GM18511 (cell line): ENCODE measurements around the gene CCNDBP1.

Experiments
- ATAC-seq: cut with Tn5 transposase; IDR thresholded peaks from one replicate; pipeline ENCODE4 v1.9.1; 2021; ENCODE audit warnings: mild to moderate bottlenecking, moderate library complexity; ENCODE audit not compliant: unreplicated experiment

CCNDBP1 gene

DNA sequence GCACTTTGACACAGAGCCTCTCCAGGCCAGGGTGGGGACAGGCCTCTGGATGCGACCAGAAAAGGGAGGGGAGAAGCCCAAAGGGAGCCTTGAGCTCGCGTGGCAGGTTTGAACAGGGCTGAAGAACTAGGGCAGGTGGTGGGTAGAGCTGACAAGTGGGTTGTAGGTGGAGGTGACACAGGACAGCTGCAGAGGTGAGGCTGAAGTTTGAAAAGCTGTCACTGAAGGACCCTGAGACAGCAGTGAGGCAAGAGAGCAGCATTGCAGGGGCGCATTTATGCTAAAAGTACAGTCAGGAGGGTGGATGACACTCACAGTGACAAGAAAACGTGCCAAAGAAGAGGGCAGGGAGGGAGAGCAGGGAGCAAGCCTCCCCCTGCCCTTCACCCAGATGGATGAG lies 57.4 kb downstream of the CCNDBP1 start:
- ATAC-seq: no peak

DNA sequence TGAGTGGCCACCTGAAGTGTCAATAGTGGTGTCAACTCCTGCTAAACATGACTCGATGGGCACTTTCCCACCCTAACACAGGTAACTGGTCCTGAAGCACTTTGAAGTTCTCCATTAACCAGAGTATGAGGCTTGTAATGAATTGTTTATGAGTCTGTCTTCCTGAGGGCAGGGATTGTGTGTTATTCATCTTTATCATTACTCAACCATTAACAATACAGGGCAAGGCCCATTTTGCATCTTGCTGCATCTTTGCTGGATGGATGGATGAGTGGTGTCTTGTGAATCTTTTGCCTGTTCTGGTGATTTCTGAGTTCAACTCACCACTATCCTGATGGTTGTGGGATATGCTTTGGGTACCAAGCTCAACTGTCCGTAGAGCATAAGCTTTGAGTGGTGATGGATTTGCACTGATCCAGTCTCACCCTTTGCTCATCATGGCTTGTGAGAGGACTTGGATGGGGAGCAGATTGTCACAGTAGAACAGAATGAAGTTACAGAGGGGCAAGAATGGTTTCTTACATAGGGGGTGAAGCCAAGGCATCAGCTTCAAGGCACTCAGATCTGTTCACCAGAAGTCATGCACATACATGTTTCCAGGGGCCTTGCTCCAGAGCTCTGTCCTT lies 57.9 kb downstream of the CCNDBP1 start:
- no peak for ATAC-seq

DNA sequence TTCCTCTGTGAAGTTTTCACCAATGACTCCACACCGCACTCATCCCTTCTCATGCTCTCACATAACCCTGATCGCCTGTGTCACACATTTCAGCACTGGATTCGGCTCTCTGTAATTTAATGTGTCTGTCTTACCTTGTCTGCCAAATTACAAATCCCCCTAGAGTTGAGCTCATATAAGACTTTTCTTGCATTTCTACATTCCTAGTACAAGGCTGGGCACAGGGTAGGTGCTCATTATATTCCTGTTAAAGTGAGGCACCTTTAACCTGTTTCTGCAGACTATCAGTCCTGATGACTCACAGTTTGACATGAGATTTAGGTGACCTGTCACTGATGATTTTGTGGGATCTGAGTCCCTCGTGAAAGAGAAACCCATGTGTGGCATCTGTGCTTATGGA lies 58.9 kb downstream of the CCNDBP1 start:
- ATAC-seq: no peak

DNA sequence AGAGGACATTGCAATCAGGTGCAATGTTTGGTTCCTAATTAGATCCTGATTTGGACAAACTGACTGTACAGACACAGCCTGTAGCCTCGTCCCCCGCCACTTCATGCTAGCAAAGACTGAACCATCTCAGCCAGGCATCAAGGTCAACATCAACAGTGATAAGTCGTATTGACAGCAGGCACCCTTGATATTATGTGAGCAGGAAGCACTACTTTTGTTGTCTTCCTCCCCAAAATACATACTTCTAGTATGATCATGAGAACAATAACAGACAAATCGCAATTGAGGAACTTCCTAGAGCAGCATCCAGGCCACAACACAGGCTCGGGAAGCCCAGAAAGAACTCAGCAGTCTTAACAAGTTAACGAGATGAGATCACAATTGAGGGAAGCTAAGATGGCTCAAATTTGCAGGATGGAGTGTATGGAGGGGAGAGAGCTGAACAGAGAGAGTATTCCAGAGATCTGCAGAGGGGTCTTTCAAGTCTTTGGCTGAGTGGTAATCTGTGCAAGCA lies 61.1 kb downstream of the CCNDBP1 start:
- no peak for ATAC-seq
